Umbilical cord (tissue), 2 donors: ENCODE data around the gene SLITRK5. TPM values are rescaled to one million over a fixed set of nuclear protein-coding genes. Genes with fewer than 3 reads are reported as not detected.

Experiments
- DNase-seq: peaks from one replicate; pipeline ENCODE4 v3.0.0-alpha.2; 2015; ENCODE audit warnings: low spot score
- total RNA-seq: library from RNA; depleted of rRNA; stranded (reverse); fragments of >200 nt; gene quantifications from one replicate; pipeline ENCODE4 v1.2.3, GENCODE V29; 2014; ENCODE audit warnings: low replicate concordance; ENCODE audit not compliant: insufficient read depth

The SLITRK5 gene, protein sequence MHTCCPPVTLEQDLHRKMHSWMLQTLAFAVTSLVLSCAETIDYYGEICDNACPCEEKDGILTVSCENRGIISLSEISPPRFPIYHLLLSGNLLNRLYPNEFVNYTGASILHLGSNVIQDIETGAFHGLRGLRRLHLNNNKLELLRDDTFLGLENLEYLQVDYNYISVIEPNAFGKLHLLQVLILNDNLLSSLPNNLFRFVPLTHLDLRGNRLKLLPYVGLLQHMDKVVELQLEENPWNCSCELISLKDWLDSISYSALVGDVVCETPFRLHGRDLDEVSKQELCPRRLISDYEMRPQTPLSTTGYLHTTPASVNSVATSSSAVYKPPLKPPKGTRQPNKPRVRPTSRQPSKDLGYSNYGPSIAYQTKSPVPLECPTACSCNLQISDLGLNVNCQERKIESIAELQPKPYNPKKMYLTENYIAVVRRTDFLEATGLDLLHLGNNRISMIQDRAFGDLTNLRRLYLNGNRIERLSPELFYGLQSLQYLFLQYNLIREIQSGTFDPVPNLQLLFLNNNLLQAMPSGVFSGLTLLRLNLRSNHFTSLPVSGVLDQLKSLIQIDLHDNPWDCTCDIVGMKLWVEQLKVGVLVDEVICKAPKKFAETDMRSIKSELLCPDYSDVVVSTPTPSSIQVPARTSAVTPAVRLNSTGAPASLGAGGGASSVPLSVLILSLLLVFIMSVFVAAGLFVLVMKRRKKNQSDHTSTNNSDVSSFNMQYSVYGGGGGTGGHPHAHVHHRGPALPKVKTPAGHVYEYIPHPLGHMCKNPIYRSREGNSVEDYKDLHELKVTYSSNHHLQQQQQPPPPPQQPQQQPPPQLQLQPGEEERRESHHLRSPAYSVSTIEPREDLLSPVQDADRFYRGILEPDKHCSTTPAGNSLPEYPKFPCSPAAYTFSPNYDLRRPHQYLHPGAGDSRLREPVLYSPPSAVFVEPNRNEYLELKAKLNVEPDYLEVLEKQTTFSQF
- total RNA-seq: 3.6 TPM

DNA sequence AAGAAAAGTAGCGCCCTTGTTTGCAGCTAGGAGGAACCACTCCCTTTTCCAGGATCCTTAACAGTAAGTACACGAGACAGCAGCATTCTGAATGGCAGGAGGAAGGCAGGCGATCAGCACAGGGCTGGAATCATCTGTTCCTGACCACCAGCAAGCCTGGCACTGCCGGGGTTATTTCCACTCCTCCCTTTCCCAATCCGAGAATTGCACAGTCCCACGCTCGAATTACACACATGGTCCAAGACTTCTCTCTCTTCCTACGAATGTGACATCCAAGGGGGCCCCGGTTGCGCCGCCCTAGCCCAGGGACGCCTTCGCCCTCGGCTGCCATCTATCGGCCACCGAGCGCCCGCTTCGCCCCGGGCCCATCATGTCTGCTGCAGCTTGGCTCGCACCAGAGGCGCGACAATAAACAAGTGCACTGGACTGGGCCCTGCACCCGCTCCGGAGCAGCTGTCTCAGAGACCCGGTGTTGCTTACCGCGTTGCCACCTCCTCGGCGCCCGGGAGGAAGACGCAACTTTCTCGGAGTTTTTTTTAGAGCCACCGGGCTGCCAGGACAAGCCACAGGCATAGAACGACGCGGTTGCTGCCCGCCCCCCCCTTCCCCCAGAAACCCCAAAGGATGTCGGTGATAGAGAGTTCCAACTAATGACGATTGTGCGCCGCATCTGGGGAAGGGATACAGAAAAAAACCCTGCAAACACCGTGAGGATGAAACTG, at the start of gene SLITRK5:
Gene SLITRK5, plus strand, starts transcription at position 341 of the 722 bp plus-strand sequence. CDS start 4,018 bp downstream, outside the sequence.
- DNase-seq: peak; percentile 87

DNA sequence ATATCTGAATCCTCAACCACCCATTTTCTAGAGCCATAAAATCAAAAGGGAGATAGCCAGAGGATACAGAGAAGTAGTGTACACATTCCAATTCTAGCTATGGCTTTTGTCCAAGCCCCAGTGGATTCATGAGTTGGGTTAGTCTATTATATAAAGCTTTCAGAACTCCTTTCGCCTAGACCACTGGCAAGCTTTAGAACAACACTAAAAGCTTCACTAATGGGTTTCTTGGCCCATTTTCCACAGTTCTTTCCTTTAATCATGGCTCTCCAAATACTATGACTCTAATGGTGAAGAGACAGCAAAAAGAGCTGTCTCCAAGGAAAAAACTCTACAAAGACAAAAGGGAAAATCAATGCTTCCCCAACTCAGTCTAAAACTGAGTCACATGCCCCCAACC, 48.2 kb upstream of the SLITRK5 start:
- DNase-seq: no peak

DNA sequence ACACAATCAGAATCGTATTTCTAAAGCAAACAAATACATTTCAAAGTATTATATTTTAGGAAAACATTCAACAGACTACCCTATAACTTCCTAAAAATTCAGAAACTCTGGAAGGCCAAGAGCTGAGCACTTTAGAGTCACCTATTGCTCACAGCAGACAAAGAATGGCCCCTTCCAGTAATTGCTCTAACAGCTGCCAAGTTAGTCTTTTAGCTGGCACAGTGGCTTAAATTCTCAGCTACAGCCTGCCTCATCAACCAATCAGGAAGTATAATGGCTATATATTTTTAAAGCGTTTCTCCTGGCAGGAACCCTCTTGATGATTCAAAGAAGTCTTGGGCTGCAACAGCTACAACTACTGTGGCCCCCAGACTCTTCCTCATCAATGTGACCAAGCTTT, 14.9 kb upstream of the SLITRK5 start:
- DNase-seq: no peak

DNA sequence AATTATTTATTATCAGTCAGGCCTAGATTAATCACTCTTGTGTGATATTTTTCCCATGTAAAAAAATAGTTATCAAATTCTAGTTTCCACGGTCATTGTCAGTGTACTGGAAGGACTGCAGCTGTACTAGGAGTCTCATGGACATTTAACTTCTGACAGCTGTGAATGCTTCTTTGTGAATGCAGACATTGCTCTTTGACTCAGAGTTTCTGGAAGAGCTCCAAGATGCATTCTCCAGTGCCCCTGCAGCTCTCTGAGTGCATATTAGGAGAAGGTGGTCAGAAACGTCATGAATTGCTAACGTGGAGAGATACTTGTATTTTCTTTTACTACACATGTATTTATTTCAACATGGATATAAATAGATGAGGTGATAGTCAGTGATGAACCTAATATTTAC, 9.7 kb upstream of the SLITRK5 start:
- DNase-seq: peak; percentile 68

DNA sequence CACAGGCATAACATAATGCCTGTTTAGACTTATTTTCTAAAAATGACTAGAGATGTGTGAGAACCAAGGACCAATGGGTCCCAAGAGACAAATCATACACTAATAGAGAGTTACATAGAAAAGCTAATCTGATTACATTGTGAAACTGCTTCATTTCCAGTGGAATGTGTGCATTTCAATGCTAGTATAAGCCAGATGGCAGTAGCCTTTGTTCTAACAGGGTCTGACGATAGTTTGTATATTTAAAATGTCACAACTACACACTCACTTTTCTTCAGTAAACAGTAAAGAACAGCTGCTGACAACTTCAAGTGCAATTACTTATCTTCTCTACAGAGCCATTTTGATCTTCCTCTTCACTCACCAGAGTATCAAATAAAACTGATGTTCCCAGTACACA, 4.3 kb upstream of the SLITRK5 start:
- DNase-seq: no peak

DNA sequence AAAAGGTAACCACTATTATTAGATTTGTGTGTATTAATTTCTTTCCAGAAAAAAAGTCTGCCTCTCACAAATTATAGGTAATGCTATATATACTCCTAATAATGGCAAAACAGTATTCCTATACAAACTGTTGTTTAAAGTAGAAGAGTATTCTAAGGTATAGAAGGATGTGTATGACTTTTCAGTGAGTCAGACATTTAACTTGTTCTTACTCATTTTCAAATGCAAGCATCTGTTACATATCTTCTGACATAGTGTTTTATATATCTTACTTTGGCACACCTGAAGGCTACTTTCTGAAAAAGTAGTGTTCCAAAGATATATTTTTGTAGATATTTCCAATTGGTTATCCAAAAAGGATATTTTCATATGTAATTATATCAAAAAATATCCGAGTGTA, 3.5 kb upstream of the SLITRK5 start:
- no peak for DNase-seq

DNA sequence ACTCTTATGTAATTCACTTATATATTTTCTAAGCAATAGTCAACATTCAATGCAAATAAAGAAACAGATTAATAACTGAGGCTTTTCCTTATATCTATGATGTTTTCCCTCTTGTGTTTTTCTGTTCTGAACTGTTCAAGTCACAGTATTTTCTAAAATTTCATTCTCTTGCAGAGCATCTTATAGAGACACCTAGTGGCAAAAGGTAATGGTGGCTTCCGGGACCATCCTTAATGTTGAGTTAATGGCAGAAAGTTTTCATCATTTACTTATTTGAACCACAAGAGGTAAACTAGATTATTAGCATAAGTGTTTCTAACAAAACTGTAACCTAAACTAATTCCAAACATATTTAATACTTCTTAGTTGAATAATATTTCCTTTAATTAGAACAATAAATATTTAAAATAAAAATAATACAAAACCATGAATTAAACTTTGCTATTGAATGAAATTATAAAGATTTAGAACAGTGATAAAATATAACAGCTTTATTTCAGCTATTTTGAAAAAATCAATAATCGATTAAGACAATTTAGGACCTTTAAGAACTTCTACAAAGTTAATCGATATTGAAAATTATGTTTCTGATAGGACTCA, 1.7 kb upstream of the SLITRK5 start:
- peak; percentile 72 for DNase-seq

DNA sequence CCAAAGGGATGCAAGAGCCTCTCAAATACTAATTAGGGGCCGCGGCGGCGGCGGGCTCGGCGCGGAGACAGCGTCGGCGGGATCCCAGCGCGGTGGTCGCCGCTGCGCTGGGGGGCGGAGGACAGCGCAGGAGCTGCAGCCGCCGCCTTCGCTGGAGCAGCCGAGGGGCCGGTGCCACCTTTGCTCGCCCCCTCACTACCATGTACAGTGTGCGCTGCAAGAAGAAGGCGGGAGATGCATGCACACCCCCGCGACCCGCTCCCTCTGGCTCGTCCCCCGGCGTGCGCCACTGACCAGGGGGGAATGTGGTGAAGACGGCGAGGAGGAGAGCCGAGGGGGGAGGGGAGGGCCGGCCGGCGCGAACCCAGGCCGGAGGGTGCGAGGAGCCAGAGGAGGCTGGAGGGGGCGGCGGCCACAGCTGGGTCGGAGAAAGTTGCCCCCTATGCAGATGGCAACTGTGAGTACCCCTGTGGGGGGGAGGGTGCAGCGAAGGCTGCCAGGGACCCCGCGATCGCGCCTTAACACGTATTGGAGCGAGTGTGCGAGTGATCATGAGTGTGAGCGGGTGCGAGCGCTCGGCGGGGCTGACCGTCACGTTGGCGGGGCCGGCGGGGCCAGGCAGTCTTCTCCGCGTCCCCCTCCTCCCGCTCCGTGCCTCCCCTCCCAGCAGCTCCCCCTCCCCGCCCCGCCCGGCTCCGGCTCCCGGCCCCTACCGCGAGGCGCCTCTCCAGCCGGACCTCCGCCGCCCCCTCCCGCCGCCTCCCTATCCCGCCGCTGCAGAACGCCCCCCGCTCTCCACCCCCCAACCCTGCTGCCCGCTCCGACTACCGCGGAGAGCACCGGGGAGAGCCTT, 808 bp downstream of the SLITRK5 start:
- peak; percentile 16 for DNase-seq

DNA sequence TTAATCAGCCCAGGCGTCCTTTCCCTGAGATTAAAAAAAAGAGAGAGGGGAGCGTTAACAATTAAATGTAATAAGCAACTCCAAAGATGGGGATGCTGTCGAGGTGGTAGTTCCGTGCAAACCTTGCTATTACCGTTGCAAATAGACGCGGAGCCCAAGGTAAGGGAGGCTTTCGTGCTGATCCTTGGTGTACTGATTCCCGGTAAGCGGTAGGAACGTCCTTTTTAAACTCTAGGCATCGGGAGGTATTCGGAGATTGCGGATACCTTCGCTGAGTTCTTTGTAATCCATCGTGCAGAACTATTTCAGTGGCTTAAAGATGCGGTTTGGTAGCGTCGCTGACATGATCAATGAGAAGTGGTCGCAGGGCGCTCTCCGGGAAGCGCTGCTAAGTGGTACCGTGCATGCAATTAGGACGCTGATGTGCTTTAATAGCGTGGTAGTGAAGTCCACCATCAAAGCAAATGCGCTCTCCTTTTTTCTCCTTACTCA, 3.1 kb downstream of the SLITRK5 start:
- peak; percentile 7 for DNase-seq

DNA sequence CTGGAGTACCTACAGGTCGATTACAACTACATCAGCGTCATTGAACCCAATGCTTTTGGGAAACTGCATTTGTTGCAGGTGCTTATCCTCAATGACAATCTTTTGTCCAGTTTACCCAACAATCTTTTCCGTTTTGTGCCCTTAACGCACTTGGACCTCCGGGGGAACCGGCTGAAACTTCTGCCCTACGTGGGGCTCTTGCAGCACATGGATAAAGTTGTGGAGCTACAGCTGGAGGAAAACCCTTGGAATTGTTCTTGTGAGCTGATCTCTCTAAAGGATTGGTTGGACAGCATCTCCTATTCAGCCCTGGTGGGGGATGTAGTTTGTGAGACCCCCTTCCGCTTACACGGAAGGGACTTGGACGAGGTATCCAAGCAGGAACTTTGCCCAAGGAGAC, 4.7 kb downstream of the SLITRK5 start:
- DNase-seq: no peak

DNA sequence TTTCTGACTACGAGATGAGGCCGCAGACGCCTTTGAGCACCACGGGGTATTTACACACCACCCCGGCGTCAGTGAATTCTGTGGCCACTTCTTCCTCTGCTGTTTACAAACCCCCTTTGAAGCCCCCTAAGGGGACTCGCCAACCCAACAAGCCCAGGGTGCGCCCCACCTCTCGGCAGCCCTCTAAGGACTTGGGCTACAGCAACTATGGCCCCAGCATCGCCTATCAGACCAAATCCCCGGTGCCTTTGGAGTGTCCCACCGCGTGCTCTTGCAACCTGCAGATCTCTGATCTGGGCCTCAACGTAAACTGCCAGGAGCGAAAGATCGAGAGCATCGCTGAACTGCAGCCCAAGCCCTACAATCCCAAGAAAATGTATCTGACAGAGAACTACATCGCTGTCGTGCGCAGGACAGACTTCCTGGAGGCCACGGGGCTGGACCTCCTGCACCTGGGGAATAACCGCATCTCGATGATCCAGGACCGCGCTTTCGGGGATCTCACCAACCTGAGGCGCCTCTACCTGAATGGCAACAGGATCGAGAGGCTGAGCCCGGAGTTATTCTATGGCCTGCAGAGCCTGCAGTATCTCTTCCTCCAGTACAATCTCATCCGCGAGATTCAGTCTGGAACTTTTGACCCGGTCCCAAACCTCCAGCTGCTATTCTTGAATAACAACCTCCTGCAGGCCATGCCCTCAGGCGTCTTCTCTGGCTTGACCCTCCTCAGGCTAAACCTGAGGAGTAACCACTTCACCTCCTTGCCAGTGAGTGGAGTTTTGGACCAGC, 5.3 kb downstream of the SLITRK5 start:
- no peak for DNase-seq

DNA sequence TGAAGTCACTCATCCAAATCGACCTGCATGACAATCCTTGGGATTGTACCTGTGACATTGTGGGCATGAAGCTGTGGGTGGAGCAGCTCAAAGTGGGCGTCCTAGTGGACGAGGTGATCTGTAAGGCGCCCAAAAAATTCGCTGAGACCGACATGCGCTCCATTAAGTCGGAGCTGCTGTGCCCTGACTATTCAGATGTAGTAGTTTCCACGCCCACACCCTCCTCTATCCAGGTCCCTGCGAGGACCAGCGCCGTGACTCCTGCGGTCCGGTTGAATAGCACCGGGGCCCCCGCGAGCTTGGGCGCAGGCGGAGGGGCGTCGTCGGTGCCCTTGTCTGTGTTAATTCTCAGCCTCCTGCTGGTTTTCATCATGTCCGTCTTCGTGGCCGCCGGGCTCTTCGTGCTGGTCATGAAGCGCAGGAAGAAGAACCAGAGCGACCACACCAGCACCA, 5.9 kb downstream of the SLITRK5 start:
- DNase-seq: no peak

DNA sequence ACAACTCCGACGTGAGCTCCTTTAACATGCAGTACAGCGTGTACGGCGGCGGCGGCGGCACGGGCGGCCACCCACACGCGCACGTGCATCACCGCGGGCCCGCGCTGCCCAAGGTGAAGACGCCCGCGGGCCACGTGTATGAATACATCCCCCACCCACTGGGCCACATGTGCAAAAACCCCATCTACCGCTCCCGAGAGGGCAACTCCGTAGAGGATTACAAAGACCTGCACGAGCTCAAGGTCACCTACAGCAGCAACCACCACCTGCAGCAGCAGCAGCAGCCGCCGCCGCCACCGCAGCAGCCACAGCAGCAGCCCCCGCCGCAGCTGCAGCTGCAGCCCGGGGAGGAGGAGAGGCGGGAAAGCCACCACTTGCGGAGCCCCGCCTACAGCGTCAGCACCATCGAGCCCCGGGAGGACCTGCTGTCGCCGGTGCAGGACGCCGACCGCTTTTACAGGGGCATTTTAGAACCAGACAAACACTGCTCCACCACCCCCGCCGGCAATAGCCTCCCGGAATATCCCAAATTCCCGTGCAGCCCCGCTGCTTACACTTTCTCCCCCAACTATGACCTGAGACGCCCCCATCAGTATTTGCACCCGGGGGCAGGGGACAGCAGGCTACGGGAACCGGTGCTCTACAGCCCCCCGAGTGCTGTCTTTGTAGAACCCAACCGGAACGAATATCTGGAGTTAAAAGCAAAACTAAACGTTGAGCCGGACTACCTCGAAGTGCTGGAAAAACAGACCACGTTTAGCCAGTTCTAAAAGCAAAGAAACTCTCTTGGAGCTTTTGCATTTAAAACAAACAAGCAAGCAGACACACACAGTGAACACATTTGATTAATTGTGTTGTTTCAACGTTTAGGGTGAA, 6.6 kb downstream of the SLITRK5 start:
- peak; percentile 8 for DNase-seq

DNA sequence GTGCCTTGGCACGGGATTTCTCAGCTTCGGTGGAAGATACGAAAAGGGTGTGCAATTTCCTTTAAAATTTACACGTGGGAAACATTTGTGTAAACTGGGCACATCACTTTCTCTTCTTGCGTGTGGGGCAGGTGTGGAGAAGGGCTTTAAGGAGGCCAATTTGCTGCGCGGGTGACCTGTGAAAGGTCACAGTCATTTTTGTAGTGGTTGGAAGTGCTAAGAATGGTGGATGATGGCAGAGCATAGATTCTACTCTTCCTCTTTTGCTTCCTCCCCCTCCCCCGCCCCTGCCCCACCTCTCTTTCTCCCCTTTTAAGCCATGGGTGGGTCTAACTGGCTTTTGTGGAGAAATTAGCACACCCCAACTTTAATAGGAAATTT, 7.2 kb downstream of the SLITRK5 start:
- DNase-seq: no peak

DNA sequence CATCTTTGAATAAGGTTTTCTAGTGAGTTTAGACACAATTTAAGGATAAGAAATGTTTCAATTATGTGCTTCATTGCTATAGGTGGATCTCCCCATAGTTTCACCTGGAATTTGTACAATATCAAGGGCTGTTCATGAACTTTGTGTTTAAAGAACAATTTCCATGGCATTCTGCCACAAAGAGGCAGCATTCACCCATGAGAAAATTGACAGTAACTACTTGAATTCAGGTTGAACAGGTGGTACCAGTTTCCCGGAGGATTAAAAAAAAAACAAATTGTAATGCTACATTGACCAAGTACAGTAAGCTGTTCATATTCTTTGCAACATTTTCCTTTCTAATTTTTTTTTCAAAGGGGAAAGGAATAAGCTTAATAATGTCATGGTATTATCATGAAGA, 9.1 kb downstream of the SLITRK5 start:
- peak; percentile 50 for DNase-seq

DNA sequence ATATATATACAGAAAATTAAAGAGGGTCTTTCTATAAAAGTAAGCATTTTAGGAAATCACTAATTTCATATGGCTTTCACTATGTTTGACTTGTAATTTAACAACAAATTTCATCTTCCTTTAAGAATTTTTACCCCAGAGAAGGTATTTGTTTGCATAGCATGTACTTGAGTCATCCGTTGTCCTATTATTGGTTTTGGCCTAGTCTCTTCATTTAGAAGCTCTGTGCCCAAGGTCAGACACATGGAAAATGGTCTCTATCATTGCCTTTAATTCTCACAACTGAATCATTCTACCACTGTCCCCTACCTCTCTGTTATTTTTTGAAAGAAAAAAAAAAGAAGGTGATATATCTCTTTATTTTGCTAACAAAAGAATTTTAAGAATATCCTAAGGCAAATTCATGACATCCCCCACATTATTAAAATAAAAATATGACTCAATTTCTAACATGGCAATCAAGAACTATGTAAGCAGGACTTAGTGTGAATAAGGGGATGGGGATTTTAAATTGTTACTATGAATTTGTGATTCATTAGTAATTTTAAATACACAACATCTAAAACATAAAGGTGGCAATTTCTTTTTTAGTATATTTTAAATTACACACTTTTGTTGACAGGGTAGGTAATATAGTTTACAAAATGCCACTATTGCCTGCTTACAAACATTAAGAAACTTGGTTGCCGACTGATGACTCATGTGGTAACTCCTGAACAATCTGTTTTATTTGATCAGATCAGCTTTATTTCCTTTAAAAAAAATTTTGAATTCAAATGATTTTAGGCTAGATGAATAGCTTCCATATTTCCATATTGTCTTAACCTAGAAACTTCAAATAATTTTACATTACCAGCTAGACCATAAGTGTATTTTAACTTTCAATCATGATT, 13.9 kb downstream of the SLITRK5 start:
- no peak for DNase-seq

DNA sequence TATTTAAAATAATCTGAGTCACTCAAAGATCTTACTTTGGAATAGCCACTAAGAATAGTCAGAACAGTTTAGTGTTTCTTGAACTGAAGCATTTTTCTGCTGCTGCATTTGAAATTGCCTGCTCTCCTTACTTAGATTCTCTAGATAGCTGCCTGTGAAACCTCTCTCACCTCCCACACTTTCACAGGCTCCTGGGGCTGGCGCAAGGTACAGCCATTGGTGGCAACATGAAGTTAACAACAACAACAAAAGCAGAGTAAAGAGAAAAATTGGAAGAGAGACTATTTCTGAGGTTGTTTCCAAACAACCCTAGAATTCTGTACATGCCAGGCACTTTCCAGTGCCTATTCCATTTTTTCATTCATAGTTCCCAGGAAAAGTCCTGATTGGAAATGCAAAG, 25.3 kb downstream of the SLITRK5 start:
- DNase-seq: no peak
